WI38 (cell line): Measurements from ENCODE around the gene RAC3.

ENCODE experiments used
- H3K4me3 ChIP-seq: 2 replicates; pipeline ENCODE4 v1.5.1; 2011; ENCODE audit warnings: low read depth, mild to moderate bottlenecking, control low read depth, low read length
- TF ChIP-seq, protein P1 (sequence below): IDR thresholded peaks from 2 replicates; pipeline ENCODE4 v1.5.1; 2012; ENCODE audit warnings: low read depth, mild to moderate bottlenecking, control low read depth, low read length

The RAC3 gene

DNA sequence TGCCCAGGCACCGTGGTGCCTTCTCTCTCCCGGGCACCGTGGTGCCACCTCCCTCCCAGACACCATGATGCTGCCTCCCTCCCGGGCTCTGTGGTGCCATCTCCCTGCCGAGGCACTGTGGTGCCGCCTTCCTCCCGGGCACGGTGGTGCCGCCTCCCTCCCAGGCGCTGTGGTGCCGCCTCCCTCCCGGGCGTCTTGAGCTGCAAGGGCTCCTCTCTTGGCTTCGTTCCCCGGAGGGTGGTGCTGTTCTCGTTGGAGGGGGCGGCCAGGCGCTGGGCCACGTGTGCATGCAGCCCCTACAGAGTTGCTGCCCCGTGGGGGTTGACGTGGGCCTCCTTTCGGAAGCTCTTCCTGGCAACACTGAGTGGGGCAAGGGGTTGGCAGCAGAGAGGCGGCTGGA lies 17.0 kb upstream of the RAC3 start:
- TF ChIP-seq, protein P1, sequence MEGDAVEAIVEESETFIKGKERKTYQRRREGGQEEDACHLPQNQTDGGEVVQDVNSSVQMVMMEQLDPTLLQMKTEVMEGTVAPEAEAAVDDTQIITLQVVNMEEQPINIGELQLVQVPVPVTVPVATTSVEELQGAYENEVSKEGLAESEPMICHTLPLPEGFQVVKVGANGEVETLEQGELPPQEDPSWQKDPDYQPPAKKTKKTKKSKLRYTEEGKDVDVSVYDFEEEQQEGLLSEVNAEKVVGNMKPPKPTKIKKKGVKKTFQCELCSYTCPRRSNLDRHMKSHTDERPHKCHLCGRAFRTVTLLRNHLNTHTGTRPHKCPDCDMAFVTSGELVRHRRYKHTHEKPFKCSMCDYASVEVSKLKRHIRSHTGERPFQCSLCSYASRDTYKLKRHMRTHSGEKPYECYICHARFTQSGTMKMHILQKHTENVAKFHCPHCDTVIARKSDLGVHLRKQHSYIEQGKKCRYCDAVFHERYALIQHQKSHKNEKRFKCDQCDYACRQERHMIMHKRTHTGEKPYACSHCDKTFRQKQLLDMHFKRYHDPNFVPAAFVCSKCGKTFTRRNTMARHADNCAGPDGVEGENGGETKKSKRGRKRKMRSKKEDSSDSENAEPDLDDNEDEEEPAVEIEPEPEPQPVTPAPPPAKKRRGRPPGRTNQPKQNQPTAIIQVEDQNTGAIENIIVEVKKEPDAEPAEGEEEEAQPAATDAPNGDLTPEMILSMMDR: no peak
- no peak overlapping the region for H3K4me3 ChIP-seq

DNA sequence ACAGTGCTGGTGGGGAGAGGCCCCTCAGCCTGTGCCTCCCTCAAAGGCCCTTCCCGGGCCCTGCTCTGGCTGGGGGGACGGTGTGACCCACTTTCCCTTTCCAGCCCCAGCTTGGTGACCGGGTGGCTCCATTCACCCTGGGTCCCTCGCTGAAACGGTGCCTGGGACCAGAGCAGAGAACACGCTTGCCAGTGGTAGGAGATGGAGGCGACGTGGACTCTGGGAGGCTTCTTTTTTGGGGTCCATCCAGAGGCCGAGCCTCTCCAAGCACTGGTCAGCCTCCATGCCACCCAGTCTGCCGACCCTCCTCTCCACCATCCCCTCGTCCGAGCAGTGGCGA lies 16.5 kb upstream of the RAC3 start:
- no peak overlapping the region for H3K4me3 ChIP-seq
- TF ChIP-seq, protein P1: no peak

DNA sequence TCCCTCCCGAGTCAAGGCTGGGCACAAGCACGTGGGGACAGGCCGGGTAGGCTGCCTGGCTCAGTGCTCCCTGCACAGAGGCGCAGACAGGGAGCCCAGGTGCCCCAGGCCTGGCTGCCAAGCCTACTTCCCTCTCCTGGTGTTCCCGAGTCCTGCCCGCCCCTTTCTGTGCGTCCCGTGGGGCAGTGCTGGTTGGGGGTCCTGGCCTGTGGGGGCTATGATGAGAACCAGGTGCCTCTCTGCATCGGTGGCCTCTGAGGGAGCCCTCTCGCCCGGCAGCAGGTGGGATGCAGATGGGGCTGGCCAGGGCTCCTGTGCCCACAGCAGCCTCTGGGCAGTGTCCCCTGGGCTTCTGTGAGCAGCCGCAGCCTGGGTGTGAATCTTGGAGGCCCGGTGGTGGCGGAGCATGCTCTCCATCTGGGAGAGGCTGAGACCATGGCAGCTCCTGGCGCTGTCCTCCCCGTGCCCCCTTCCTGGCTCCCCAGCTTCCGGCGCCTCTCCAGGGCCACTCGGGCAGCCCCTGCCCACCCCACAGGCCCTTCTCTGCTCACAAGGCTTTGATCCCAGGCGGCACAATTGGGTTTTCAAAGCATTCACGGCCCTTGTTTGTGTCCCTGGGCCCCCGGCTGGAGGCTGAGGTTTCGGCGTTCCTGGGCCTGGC lies 16.0 kb upstream of the RAC3 start:
- TF ChIP-seq, protein P1: no peak
- no peak overlapping the region for H3K4me3 ChIP-seq

DNA sequence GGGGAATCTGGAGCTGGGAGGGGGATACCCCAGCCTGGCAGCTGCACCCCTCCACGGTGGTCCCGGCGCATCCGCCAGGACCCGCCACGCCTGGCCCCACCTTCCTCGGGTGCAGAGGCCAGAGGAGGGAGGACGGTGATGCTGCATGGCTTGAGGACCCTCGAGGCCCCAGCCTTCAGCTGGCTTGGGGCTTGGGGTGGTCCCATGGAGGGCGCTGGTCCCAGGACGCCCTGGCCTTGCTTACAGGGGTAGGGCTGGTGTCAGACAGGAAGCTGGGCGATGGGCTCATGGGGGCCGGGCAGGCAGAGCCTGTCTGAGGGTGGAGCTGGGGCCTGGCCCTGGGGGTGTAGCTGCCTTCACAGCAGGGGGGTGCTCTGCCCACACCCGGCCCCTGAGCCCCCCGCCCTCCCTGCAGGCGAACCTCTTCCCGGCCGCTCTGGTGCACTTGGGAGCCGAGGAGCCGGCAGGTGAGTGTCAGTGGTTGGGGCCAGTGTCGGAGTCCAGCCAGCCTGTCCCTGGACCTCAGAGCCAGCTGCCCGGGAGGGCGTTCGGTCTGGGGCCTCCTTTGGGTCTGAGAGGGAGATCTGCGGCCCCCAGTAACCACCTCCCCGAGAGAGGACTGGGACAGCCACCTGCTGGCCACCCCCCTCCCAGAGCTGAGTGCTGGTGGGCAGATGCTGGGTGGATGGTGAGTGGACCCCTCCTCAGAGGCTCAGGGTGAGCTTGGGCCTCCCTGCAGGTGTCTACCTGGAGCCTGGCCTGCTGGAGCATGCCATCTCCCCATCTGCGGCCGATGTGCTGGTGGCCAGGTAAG lies 15.2 kb upstream of the RAC3 start:
- TF ChIP-seq, protein P1: no peak
- no peak overlapping the region for H3K4me3 ChIP-seq

DNA sequence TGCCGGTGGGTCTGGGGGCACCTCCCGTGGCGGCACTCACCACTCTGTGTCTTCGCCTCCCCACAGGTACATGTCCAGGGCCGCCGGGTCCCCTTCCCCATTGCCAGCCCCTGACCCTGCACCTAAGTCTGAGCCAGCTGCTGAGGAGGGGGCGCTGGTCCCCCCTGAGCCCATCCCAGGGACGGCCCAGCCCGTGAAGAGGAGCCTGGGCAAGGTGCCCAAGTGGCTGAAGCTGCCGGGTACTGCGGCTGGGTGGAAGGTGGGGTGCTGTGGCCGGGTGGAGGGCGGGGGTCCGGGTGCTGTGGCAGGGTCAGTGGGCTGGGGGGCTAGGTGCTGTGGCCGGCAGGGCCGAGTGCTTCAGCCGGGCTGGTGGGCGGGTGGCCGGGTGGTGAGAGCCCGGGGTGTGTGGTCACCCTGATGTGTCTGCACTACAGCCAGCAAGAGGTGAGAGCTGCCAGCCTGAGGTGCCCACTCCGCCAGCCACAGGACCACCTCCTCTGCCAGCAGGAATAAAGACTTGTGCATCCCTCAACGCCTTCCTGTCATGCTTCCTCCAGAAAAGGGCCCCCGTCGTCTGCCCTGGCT lies 14.5 kb upstream of the RAC3 start:
- H3K4me3 ChIP-seq: no peak overlapping the region
- TF ChIP-seq, protein P1: no peak

DNA sequence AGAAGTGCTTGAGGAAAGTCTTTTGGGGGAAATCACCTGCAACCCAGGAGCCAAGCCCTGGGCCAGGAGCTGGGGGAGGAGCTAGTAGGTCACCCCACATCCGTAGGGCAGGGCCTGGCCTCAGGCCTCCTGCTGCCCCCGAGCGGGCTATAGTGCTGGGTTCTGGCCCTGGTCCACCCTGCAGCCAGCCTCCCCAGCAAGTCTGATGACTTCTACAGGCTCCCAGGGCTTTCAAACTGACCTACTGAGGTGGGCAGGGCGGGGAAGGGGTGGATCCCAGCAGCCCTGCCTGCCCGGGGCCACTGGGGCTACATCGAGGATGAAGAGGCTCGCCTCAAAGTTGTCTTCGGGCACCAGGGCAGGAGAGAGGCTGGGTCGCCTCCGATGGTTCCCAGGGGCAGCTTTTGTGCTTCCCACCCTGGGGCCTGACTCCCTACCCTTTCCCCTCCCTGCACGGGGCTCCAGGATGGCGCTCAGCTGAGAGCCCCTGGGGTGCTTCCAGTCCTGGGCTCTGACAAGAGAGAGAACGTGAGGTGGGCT lies 13.8 kb upstream of the RAC3 start:
- H3K4me3 ChIP-seq: no peak overlapping the region
- TF ChIP-seq, protein P1: no peak
